ENCODE data around the gene NDUFC2.

DNA sequence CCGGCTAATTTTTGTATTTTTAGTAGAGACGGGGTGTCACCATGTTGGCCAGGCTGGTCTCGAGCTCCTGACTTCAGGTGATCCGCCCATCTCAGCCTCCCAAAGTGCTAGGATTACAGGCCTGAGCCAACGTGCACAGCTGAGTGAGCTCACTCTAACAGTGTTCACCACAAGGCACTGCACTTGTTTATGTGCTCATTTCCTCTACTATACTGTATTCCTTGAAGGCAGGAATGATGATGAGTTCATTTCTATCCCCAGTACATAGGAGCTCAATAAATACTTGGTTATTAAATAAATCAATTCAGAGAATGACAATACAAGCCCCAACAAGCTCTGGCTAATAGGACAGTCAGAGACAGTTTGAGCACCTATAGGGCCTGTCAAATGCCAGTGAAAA is 30.7 kb upstream of the NDUFC2 start:
- TF ChIP-seq, protein P1, sequence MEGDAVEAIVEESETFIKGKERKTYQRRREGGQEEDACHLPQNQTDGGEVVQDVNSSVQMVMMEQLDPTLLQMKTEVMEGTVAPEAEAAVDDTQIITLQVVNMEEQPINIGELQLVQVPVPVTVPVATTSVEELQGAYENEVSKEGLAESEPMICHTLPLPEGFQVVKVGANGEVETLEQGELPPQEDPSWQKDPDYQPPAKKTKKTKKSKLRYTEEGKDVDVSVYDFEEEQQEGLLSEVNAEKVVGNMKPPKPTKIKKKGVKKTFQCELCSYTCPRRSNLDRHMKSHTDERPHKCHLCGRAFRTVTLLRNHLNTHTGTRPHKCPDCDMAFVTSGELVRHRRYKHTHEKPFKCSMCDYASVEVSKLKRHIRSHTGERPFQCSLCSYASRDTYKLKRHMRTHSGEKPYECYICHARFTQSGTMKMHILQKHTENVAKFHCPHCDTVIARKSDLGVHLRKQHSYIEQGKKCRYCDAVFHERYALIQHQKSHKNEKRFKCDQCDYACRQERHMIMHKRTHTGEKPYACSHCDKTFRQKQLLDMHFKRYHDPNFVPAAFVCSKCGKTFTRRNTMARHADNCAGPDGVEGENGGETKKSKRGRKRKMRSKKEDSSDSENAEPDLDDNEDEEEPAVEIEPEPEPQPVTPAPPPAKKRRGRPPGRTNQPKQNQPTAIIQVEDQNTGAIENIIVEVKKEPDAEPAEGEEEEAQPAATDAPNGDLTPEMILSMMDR (IDR thresholded peaks at IDR 0.05) = no peak
- no peak for TF ChIP-seq POLR2A (IDR thresholded peaks at IDR 0.05)

All from upper lobe of left lung (tissue), 4 donors.